ENCODE results near the gene PROK1.
"Not testable (repeated sequence)": the region's sequence is repeated elsewhere in the genome, so short reads cannot be mapped to it uniquely, and the experiment has no call there.

GRCh38 chr1:110437645-110438299 is 13.2 kb upstream of the PROK1 start:
- not testable (repeated sequence) for TF ChIP-seq EZH2phosphoT487 (IDR thresholded peaks at IDR 0.05; ENCODE audit: borderline replicate concordance, low read length); CTCF (conservative IDR thresholded peaks at IDR 0.05; ENCODE audit: low read depth, low read length)
